Parathyroid adenoma (tissue), 2 donors: ENCODE data around the gene OSBPL9.

ENCODE experiments used
- H2AFZ ChIP-seq: fragments of 300-600 bp; sonication (generic); one replicate; pipeline ENCODE4 v1.7.0; 2017; ENCODE audit warnings: antibody characterized with exemption, mild to moderate bottlenecking
- H3K27ac ChIP-seq: fragments of 300-600 bp; sonication (generic); one replicate; pipeline ENCODE4 v1.7.0; 2017
- H3K27me3 ChIP-seq: fragments of 300-600 bp; sonication (generic); one replicate; pipeline ENCODE4 v1.7.0; 2017; ENCODE audit warnings: low read length; ENCODE audit not compliant: control insufficient read depth, insufficient read depth
- H3K36me3 ChIP-seq: fragments of 300-600 bp; sonication (generic); one replicate; pipeline ENCODE4 v1.7.0; 2017; ENCODE audit warnings: low read length; ENCODE audit not compliant: control insufficient read depth, insufficient read depth
- H3K4me1 ChIP-seq: fragments of 300-600 bp; sonication (generic); one replicate; pipeline ENCODE4 v1.7.0; 2017; ENCODE audit warnings: control low read depth
- H3K4me2 ChIP-seq: fragments of 300-600 bp; sonication (generic); one replicate; pipeline ENCODE4 v1.7.0; 2017; ENCODE audit warnings: low read length
- H3K4me3 ChIP-seq: fragments of 300-600 bp; sonication (generic); one replicate; pipeline ENCODE4 v1.7.0; 2017; ENCODE audit warnings: low read depth, low read length
- H3K79me2 ChIP-seq: fragments of 300-600 bp; sonication (generic); one replicate; pipeline ENCODE4 v1.7.0; 2017; ENCODE audit warnings: control low read depth
- H3K9ac ChIP-seq: fragments of 300-600 bp; sonication (generic); one replicate; pipeline ENCODE4 v1.7.0; 2017; ENCODE audit warnings: mild to moderate bottlenecking
- H3K9me3 ChIP-seq: fragments of 300-600 bp; sonication (generic); one replicate; pipeline ENCODE4 v1.7.0; 2017; ENCODE audit warnings: low read length; ENCODE audit not compliant: control insufficient read depth
- CTCF ChIP-seq: fragments of 300-600 bp; sonication (generic); IDR thresholded peaks from one replicate; pipeline ENCODE4 v1.7.0; 2017; ENCODE audit warnings: antibody characterized with exemption, mild to moderate bottlenecking
- donor health status: primary hyperparathyroidism.

OSBPL9 gene

GRCh38 chr1:51671527-51672325 is 54.8 kb downstream of the OSBPL9 start:
- TF ChIP-seq CTCF: no peak
- Histone ChIP-seq H3K4me3 (no peak overlapping the region), H3K27me3 (no peaks in the 10 kb centered on the region), H3K9me3 (no peaks in the 10 kb centered on the region), H3K4me2 (no peak overlapping the region), H3K79me2 (peaks cover 9% of the 10 kb centered on the region), H3K4me1 (no peaks in the 10 kb centered on the region), H3K9ac (no peak overlapping the region), H3K36me3 (no peaks in the 10 kb centered on the region), H2AFZ (no peak overlapping the region), H3K27ac (no peak overlapping the region)

- peaks cover 9% of the 10 kb centered on the region for H3K79me2 ChIP-seq
- H3K9me3 ChIP-seq: no peaks in the 10 kb centered on the region
- no peak overlapping the region for H3K4me3 ChIP-seq
- no peak for TF ChIP-seq CTCF
- H3K27me3 ChIP-seq: no peaks in the 10 kb centered on the region
- H3K4me2 ChIP-seq: no peak overlapping the region
- H2AFZ ChIP-seq: no peak overlapping the region
- no peak overlapping the region for H3K27ac ChIP-seq
- no peak overlapping the region for H3K9ac ChIP-seq
- no peaks in the 10 kb centered on the region for H3K4me1 ChIP-seq
- H3K36me3 ChIP-seq: no peaks in the 10 kb centered on the region
Measured at GRCh38 chr1:51673279-51673678, 56.4 kb downstream of the OSBPL9 start.

- H3K27ac ChIP-seq: no peak overlapping the region
- H3K79me2 ChIP-seq: peaks cover 9% of the 10 kb centered on the region
- no peak overlapping the region for H3K9ac ChIP-seq
- no peak overlapping the region for H3K4me3 ChIP-seq
- H3K27me3 ChIP-seq: no peaks in the 10 kb centered on the region
- no peaks in the 10 kb centered on the region for H3K4me1 ChIP-seq
- no peaks in the 10 kb centered on the region for H3K36me3 ChIP-seq
- H3K4me2 ChIP-seq: no peak overlapping the region
- no peak for TF ChIP-seq CTCF
- H3K9me3 ChIP-seq: no peaks in the 10 kb centered on the region
- H2AFZ ChIP-seq: no peak overlapping the region
Measured at GRCh38 chr1:51675177-51675780, 58.4 kb downstream of the OSBPL9 start.

- Histone ChIP-seq H3K79me2 (peaks cover 11% of the 10 kb centered on the region), H3K9ac (no peak overlapping the region), H3K27ac (no peak overlapping the region), H3K4me2 (no peak overlapping the region), H3K4me1 (no peaks in the 10 kb centered on the region), H3K36me3 (no peaks in the 10 kb centered on the region), H3K4me3 (no peak overlapping the region), H2AFZ (no peak overlapping the region), H3K9me3 (no peaks in the 10 kb centered on the region), H3K27me3 (no peaks in the 10 kb centered on the region)
- TF ChIP-seq CTCF: no peak
Measured at GRCh38 chr1:51679435-51679834, 62.5 kb downstream of the OSBPL9 start.
